H4 (cell line): Measurements from ENCODE around the gene PPIL6. TPM values are rescaled to one million over a fixed set of nuclear protein-coding genes. Genes with fewer than 3 reads are reported as not detected.
A peak's percentile ranks its signal among the peaks of the same experiment; 100 is the strongest.
"Not testable (repeated sequence)": the region's sequence is repeated elsewhere in the genome, so short reads cannot be mapped to it uniquely, and the experiment has no call there.

Source experiments
- DNase-seq: peaks from one replicate; pipeline ENCODE4 v3.0.0-alpha.2; 2015; ENCODE audit warnings: low spot score
- total RNA-seq: library from RNA; depleted of rRNA; stranded (reverse); fragments of >200 nt; shearing (Covaris generic); gene quantifications from 2 replicates; pipeline ENCODE4 v1.2.3, GENCODE V29; 2014

Gene PPIL6
- total RNA-seq, 1 experiment from 2014 or later = 1.0 TPM

GRCh38 chr6:109396046-109396718 lies 44.2 kb downstream of the PPIL6 start:
- DNase-seq = no peak

- DNase-seq = no peak
These were observed 46.5 kb downstream of the PPIL6 start for GRCh38 chr6:109393886-109394281.

GRCh38 chr6:109393157-109393885 lies 47.1 kb downstream of the PPIL6 start:
- DNase-seq = no peak

- no peak for DNase-seq
These were observed 50.7 kb downstream of the PPIL6 start for GRCh38 chr6:109389650-109390274.

- DNase-seq = no peak
These were observed 52.2 kb downstream of the PPIL6 start for GRCh38 chr6:109388265-109388664.

GRCh38 chr6:109383438-109383940 lies 56.9 kb downstream of the PPIL6 start:
- DNase-seq = no peak

- DNase-seq = peak; percentile 82
These were observed 57.6 kb downstream of the PPIL6 start for GRCh38 chr6:109382576-109383437.

GRCh38 chr6:109381747-109382575 lies 58.5 kb downstream of the PPIL6 start, which contains the start of gene CD164:
CD164 (minus strand) TSS chr6:109382467; CDS start chr6:109382378, 89 bp downstream.
- DNase-seq = peak; percentile 76

GRCh38 chr6:109381061-109381746 lies 59.2 kb downstream of the PPIL6 start:
- DNase-seq = no peak

- DNase-seq = no peak
These were observed 60.7 kb downstream of the PPIL6 start for GRCh38 chr6:109379711-109380110.

GRCh38 chr6:109377717-109378116 lies 62.7 kb downstream of the PPIL6 start:
- DNase-seq = no peak

GRCh38 chr6:109374326-109374892 lies 66.0 kb downstream of the PPIL6 start:
- no peak for DNase-seq

- no peak for DNase-seq
These were observed 66.7 kb downstream of the PPIL6 start for GRCh38 chr6:109373762-109374161.

GRCh38 chr6:109373331-109373730 lies 67.1 kb downstream of the PPIL6 start:
- no peak for DNase-seq

GRCh38 chr6:109372130-109372529 lies 68.3 kb downstream of the PPIL6 start:
- no peak for DNase-seq

GRCh38 chr6:109370792-109371191 lies 69.6 kb downstream of the PPIL6 start:
- no peak for DNase-seq

- DNase-seq = no peak
These were observed 70.1 kb downstream of the PPIL6 start for GRCh38 chr6:109370336-109370735.

- DNase-seq = no peak
These were observed 70.7 kb downstream of the PPIL6 start for GRCh38 chr6:109369728-109370127.

GRCh38 chr6:109364382-109365078 lies 75.9 kb downstream of the PPIL6 start:
- DNase-seq = not testable (repeated sequence)
